Measurements from ENCODE around the gene DNPH1.

Gene DNPH1

GRCh38 chr6:43181621-43181941, 47.7 kb downstream of the DNPH1 start:
- DNase-seq (ENCODE audit: low spot score) = no peak

DNA sequence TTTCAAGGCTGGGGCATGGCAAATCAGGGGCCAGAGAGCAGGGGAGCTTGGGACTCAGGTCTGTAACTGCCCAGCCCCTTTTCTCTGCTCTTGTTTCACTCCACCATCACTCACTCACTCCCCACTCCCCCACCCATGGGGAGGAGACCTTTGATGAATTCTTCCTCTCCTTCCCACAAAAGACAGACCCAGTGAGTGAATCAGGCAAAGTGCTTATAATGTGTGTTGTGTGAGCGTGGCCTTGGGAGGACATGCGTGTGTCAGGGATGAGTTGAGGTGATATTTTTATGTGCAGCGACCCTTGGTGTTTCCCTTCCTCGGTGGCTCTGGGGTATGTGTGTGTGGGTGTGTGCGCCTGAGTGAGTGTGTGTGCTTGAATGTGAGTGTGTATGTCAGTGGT, 48.3 kb downstream of the DNPH1 start:
- DNase-seq (ENCODE audit: low spot score) = no peak

DNA sequence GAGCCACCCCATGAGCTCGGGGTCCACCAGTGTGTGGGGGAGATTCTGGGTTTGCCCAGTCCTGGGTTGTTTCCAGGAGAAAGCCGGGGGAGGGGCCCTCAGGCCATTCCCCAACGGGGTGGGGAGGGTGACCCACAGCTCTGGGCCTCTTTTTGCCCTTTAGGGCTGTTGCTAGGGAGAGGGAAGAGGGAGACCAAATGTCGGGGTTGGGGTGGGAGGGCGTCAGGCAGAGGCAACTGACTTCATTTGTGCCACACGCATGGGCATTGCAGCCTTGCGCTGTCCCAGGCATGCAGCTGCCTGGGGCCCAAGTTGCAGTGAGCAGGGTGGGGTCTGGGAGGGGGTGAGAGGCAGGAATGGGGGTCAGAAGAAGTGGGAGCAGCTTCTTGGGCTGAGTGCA, 49.2 kb downstream of the DNPH1 start:
- no peak for DNase-seq (ENCODE audit: low spot score)

DNA sequence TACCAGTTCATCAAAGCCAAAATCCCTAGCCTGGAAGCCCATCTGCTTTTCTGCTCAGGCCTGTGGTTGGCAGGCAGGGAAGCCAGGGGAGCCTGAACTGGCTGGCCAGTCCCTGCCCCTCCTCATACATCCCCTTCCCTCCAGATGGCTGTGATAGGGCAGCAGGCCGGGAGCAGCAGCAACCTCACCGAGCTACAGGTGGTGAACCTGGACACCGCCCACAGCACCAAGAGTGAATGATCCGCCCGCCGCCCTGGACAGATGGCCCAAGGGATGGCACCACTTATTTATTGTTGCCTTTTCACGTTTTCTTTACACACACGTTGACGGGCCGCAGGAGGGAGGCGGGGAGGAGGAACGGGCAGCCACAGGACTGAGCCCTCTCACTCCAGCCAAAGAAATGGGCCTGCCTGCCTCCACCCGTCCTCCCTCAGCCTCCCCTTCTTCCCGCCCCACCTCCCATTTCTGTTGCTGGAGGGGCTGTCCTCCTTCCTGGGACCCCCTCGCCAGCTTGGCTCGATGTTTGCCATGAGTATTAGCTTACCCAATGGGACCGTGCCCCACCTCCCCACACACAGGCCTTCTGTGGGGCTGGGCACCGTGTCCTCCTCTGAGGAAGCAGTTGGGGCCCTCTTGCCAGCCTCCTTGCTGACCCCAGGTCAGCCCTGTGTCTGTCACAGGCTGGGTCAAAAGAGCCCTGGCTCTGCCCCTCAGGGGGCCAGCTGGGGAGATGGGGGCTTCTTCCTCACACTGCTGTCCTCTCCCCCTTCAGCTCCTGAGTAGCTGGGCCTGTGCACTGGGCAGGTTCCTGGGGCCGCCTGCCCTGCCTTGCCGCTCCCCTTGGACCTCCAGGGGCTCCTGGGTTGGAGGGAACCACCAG, 50.1 kb downstream of the DNPH1 start:
- no peak for DNase-seq (ENCODE audit: low spot score)

DNA sequence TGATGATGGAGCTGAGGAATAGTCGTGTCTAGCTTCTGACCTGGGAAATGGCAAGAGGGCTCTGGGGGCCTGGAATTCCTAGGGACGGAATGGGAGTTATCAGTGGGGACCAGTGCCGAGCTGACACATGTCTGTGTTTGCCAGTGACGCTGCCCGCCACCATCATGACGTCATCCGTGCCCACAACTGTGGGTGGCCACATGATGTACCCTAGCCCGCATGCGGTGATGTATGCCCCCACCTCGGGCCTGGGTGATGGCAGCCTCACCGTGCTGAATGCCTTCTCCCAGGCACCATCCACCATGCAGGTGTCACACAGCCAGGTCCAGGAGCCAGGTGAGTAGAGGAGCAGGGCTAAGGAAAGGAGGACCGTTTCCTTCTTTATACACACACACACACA, 51.1 kb downstream of the DNPH1 start:
- DNase-seq (ENCODE audit: low spot score) = no peak

GRCh38 chr6:43176423-43176786, 52.9 kb downstream of the DNPH1 start:
- no peak for DNase-seq (ENCODE audit: low spot score)

- no peak for DNase-seq (ENCODE audit: low spot score)
Observed at GRCh38 chr6:43175676-43176422, 53.4 kb downstream of the DNPH1 start.

All from ecto neural progenitor cell (in vitro differentiated cells).